ENCODE measurements around the gene PTPRN2. TPM values are rescaled to one million over a fixed set of nuclear protein-coding genes. Genes with fewer than 3 reads are reported as not detected.
"Not testable (repeated sequence)": the region's sequence is repeated elsewhere in the genome, so short reads cannot be mapped to it uniquely, and the experiment has no call there.

PTPRN2 gene
- total RNA-seq, 1 donor from 2014 or later, result 7.8 TPM

DNA sequence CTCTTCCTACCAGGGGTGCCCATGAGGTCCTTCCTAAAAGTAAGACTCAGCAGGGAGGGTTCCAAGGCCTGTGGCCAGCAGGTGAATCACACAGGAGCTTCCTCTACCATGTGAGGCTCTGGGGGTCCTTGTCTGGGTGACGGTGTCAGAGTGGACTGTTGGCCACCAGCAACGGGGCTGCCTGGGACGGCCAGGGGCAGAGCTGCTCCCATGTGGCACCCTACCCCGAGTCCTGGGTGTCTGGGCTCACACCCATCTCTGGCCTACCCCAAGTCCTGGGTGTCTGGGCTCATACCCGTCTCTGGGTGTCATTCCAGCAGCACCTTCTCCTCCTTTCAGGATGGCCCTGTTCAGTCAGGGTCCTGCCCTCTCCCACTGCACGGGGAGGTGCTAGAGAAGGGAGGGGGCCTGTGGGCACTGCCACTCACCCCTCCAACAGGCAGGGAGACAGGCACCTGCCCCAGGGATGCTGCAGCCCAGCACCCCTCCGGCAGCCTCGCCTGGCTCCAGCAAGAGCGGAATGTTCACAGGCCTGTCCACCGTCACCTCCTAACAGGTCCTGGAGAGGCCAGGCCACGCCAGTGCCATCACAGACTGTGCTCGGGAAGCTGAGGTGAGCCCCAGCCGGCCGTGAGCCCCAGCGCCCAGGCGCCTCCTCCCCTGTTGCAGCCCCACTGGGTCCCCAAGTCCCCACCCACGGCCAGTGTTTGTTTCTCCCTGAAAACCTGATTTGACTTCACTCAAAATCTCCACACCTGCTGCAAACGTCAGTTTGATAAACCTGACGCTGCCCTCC lies 143.7 kb downstream of the PTPRN2 start:
- DNase-seq (ENCODE audit: low spot score), result no peak

DNA sequence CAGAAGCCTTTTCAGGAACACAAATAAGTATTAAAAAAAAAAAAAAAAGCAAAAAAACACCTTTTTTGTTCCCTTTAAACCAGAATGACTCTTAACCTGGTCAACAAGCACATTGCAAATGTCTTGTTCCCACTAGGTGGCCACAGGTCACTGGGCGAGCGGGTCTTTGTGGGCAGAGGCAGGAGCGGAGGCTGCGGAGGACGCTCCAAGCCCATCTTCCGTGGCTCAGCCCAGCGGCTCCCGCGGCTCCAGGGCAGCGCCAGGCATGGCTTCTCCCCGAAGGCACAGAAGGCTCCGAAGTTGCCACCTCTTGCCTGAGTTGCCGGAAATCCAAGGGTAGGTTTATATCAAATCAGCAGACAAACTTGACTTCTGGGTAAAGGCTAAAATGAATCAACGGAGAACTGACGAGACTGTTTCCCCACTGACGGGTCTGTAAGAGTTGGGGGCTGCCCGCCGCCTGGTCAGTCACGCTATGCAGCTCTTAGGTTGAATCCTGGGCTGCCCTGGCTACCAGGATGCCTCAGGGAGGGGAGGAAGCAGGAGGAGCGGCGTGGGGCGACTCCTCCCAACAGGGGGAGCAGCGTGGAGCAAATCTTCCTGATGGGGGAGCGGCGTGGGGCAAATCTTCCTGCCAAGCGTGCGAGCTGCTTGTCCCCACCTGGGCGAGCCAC lies 144.5 kb downstream of the PTPRN2 start:
- DNase-seq (ENCODE audit: low spot score), result no peak

DNA sequence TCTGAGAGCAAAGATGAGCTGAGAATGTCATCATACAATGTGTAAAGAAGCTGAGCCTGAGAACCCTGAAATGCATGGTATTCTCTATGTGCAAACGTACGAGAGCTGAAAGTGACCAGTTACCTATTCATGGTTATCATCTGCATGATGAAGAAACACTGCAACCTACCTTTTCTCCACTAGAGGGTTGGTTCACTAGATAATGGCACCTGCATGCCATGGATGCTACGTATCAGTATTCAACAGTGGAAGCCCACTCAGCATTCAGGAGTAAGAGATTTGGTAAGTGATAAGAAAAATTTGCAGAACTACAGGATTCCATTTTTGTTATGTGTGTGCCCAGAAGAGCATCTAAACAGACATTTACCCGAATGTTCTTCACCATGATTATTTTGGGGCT lies 145.4 kb downstream of the PTPRN2 start:
- no peak for DNase-seq (ENCODE audit: low spot score)

DNA sequence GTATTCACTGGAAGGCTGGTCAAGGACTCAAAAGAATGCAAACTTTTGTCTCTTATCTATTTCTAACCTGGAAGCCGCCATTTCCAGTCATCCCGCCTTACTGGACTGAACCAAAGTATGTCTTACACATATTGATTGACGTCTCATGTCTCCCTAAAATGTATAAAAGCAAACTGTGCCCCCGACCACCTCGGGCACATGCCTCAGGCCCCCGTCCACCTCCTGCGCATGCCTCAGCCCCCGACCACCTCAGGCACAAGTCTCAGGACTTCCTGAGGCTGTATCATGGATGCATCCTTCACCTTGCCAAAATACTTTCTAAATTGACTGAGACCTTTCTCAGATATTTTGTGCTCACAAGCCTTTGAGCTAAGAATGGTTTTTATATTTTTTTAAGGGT lies 148.6 kb downstream of the PTPRN2 start:
- no peak for DNase-seq (ENCODE audit: low spot score)

DNA sequence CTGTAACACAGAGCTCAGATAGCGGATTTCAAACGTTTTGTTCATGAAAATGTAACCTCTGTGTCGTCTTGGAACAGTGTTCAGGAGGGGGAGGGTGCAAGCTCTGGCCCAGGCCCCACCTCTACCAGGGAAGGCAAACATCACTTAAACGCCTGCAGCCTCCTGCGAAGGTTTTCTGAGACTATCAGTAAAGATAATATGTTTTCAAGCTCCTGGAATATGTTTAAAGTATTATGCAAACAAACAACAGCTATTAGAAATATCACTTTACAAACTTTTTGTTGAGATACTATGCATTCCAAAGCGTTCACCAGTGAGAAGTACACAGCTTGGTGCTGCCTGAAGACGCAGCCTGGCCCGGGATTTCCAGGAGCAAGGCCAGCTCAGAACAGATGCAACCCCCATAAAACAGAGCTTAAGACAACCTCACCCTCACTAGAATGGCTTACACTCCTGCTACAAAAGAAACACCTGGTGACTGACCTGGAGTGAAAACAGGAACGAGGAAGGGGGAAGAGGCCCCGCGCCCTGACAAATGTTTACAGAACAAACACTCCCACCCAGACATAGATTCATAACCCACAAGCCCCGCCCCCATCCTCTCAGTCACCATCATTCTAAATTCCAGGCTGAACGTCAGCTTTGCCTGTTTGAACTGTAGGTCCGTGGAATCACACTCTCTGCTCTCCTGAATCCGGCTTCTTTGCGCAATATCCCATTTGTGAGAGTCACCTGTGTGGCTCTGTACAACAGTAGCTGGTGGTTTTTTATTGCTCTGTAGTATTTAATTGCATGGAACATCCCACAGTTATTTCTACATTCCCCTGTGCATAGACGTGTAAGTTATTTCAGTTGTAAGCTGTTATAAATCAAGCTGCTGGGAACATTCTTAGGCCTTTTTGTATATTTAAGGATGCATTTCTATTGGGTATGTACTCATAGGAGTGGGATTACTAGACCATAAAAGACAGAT lies 155.0 kb downstream of the PTPRN2 start:
- DNase-seq (ENCODE audit: low spot score), result peak; percentile 82

DNA sequence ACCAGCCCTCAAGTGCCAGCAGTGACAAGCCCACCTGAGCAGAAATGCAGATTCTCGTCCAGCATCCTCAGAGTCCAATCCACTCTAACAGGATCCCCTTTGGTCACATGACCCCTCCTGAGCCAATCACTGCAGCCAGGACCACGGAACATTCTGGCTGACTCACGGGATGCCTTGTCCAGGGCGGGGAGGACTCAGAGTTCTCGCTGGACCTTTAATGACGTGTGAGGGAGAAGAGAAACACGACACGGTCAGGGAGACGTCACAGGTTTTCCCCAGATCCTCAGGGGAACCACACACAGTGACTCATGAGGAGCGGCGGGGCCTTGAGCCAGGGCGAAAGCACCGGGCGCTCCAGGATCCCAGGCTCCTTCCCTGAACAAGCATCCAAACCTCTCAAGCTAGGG lies 155.7 kb downstream of the PTPRN2 start:
- DNase-seq (ENCODE audit: low spot score), result peak; percentile 79

DNA sequence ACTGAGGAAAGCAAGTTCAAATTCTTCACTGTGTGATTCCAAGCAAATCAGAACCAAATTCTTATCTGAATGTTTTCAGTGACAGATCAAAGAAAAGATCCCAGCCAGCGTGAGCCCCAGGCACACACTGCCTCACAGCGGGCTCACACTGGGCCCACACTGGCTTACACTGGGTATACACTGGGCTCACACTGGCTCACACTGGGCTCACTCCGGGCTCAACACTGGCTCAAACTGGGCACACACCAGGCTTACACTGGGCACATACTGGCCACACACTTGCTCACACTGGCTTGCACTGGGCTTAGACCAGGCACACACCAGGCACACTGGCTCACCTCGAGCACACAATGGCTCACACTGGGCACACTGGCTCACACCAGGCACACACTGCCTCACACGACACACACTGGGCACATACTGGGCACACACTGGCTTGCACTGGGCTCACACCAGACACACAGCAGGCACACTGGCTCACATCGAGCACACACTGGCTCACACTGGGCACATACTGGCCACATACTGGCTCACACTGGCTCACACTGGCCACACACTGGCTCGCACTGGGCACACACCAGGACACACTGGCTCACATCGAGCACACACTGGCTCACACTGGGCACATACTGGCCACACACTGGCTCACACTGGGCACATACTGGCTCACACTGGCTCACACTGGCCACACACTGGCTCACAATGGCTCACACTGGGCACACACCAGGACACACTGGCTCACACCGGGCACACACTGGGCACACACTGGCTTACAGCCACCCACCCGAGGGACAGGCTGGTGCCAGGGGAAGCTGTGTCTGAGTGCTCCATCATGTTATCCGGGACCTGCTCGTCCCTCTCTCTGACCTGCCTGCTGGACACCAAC lies 156.3 kb downstream of the PTPRN2 start:
- DNase-seq (ENCODE audit: low spot score), result no peak

DNA sequence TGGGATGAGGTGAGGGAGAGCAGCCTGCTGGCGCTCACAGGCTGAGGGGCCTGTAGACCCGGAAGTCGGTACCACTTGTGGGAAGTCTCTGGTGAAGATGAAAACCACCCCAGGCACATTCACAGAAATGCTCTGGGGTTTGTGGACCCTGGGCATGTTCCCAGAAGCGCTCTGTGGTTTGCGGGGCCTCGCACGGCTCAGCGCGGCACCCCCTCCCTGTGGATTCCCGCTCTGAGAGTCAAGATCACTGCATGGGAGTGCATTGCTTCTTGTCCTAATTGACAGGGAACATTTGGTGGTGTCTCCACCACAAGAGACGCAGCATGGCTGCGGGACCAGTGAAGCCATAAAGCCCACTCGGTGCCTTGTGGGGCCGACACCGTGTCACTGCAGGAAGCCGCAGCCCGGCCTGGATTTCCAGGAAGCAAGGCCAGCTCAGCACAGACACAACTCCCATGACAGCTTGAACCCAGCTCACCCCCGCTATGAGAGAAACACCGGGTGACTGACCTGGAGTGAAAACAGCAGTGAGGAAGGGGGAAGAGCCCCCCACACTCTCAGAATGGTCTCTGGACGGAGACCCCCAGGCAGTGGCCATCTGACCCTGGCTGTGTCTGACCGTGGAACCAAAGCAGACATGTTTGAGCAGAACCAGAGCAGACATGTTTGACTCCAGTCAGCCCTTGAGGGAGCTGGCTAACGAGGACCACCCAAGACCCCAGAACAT lies 157.2 kb downstream of the PTPRN2 start:
- DNase-seq (ENCODE audit: low spot score), result no peak

DNA sequence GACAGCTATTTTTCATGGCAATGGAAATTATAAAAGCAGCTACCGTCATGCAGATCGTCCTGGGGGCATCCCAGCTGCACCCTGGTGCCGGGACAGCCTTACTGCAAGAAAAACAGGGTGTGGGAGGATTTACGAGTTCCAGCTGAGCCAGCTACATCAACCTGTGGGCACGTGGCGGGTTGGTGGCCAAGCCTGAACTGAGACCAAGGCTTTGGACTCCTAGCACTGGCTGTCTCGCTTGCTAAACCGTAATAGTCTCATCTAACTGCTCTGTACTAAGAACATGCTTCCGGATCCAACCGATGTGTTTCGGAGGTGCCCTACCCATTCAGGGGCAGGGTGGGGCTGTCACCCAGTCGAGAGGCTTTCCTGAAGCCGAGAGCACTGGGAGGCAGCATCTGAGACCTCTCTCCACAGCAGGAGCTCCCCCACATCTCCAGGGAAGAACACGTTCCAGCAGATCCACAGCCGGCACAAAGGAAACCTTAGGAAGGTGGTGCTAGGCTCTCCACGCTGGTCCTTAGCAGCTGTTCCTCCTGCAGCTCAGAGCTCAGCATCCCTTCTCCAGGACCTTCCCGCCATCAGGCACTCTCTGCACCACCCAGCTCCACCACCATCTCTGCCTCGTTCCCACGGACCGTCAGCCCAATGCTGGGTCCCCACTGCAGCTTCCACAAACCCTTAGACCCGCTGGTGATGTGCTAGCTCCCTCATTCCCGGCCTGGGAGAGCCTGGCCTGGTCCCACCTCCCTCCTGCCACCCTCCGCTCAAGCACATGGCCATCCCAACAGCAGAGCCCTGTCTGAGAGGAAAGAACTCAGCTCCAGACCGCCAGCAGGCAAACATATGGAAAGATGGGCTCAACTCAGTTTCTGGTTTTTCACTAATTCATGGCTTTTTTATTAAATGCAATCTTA lies 158.5 kb downstream of the PTPRN2 start:
- no peak for DNase-seq (ENCODE audit: low spot score)

DNA sequence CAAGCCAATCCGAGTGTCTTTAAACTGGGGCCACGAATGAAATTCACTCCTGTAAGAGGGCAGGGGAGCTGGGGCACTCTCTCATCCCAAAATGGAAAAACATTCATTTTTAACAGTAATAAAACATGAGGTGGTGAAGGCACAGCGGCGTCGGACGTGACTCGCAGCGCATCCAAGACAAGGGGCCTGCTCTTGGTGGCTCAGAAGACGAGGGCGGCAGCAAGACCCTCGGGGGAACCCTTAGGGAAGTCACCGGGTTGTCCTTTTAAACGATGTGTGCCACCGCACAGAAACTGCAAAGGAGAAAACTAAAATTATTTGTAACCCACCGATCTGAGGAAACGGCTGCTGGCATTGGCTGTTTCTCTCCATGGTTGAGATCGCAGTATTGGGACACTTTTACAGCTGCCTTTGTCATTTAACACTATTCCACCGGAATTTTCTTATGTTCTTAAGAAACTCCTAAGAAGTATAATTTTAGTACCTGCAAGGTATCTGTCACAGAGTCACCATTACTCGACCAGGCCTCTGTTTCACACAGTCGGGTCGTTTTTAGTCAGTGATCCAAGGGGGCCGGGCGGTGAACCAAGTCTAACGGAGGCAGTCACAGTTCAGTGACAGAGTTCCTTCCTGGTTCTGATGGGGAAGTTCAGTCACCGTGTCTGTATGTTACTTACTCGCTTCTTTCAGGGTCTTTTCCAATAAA lies 159.3 kb downstream of the PTPRN2 start:
- DNase-seq (ENCODE audit: low spot score), result no peak

DNA sequence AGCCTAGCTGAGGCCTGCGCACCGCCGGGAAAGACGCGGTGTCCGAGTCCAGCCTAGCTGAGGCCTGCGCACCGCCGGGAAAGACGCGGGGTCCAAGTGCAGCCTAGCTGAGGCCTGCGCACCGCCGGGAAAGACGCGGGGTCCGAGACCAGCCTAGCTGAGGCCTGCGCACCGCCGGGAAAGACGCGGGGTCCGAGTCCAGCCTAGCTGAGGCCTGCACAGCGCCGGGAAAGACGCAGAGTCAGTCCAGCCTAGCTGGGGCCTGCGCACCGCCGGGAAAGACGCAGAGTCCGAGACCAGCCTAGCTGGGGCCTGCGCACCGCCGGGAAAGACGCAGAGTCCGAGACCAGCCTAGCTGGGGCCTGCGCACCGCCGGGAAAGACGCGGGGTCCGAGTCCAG lies 161.9 kb downstream of the PTPRN2 start:
- DNase-seq (ENCODE audit: low spot score), result not testable (repeated sequence)

DNA sequence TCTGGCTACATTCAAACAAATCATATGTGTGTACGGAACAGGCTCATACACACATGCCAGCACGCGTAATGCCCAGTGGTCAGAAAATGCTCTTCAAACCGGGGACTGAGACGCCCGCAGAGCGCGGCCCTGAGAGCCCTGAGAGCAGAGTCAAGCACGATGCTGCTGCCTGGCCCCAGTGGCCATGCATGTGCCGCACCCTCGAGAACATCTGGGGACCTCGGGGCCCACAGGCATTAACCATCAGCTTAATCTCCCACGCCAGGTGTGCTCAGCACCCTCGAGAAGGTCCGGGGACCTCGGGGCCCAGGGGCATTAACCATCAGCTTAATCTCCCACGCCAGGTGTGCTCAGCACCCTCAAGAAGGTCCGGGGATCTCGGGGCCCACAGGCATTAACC lies 163.1 kb downstream of the PTPRN2 start:
- DNase-seq (ENCODE audit: low spot score), result no peak

DNA sequence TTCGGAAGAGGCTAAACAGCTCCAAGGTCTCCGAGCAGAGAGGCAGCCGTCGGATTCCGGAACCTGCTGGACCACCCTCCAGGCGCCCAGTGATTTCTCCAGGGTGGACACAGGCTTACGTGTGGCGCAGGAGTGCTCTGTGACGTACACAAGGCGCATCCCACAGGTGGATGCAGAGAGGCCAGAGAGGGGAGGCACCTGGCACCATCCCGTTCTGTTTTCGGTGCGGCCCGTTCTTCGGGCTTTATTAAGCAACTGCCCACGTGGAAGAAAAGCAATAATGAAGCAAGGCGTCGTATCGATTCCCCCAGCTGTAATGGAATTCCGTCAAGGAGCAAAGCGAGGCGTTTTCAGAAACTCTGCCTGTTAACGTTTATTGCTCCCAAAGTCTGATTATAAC lies 163.6 kb downstream of the PTPRN2 start:
- no peak for DNase-seq (ENCODE audit: low spot score)

DNA sequence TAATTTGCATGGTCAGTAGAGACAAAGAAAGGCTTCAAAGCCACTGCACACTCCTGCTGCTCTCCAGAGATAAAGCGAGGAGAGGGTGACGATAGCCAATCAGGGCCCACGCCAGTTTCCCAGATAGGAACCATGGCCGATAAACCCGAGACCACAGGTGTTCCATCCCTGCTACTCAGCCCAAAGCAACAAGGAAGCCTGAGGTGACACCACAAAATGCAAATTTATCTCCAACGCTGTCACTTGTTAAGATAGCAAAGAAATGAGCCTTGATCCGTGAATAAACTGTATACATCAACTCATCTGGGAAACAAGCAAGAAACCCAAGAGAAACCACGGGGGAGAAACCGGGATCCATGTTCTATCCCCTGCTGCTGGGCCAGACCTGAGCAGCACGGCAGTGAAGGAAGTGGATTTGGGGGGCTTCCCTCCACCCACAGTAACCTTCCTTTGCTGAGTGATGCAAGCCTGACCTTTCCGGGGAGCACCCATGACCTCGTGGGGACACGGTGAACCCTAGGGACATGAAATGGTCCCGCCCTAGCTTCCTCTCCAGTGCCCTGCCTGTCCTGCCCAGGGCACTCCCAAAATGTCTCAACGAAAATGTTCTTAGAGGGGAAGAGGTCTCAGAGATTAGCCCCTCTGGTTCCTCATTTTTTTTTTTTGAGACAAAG lies 164.6 kb downstream of the PTPRN2 start:
- no peak for DNase-seq (ENCODE audit: low spot score)

DNA sequence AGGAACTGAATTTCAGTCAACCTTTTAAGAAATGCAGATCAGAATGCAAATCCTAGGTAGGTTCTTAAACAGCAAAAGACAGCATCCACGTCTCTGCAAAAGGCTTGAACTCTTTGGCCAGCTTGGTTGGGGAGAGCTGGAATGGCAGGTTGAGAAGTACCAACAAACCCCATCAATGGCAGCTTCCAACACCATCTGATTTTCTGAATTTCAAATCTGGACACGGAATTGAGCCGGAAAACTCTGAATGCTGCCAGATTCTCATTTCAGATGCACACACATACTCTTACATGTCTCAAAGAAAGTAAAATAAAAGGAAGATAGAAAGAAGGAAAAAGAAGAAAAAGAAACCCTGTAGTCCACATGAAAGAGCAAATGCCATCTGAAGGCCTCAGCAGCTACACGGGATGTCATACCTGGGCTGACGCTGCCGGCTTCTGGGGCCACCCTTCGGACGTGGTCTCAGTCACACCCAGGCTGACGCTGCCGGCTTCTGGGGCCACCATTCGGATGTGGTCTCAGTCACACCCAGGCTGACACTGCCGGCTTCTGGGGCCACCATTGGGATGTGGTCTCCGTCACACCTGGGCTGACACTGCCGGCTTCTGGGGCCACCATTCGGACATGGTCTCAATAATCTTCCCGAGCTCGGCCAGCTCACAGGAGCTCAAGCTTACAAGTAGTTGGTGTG lies 165.3 kb downstream of the PTPRN2 start:
- DNase-seq (ENCODE audit: low spot score), result no peak

DNA sequence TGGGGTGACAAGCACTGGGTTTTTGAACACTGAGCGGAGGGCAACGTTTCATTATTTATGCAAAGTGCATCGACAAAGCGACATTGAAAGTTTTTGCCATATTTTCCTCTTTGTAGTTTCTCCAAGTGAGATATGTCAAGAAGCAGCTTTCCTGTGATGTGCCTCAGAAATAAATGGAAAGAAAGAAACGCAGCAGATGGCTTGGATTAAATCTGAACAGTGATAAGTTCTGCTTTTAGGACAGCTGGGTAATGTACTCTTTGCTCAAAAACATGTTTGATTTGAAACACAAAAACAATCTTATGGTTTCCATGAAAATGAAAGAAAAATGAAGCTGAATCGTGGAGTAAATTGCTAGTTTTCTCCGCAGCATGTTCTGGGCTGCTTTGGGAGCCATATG lies 166.3 kb downstream of the PTPRN2 start:
- DNase-seq (ENCODE audit: low spot score), result no peak

DNA sequence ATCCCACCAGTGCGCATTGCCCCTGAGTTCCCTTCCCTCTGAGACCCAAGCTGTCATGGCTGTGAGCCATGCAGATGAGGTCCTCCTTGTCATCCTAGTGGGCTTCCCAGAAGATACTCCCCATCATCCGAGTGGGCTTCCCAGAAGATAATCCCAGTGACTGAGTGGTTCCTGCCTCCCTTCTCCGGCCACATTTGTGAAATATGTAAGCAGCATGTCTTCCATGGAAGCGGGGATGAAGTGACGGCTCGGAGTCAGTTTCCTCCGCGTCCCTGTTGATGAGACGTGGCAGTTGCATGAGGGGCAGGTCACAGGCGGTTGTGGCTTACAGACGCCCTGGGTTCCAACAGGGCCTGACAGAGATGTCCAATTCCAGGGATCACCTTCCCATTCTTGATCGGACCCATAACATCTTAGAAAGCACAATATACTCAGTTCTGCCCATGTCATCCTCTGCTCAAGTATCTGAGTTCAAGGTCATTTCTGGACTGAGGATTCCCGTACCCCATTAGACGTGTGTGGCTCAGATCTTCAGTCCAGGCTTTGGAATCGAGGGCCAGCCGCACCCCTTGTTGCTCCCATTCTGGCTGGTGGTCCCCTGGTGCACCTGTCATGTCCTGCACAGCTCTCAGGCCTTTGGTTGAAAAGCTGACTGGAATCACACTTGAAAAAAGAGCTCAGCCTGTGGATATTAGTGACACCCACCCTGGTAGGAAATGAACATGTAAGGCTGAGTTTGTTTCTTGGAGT lies 166.9 kb downstream of the PTPRN2 start:
- no peak for DNase-seq (ENCODE audit: low spot score)
